ENCODE measurements around the gene GPR37L1.

The GPR37L1 gene

DNA sequence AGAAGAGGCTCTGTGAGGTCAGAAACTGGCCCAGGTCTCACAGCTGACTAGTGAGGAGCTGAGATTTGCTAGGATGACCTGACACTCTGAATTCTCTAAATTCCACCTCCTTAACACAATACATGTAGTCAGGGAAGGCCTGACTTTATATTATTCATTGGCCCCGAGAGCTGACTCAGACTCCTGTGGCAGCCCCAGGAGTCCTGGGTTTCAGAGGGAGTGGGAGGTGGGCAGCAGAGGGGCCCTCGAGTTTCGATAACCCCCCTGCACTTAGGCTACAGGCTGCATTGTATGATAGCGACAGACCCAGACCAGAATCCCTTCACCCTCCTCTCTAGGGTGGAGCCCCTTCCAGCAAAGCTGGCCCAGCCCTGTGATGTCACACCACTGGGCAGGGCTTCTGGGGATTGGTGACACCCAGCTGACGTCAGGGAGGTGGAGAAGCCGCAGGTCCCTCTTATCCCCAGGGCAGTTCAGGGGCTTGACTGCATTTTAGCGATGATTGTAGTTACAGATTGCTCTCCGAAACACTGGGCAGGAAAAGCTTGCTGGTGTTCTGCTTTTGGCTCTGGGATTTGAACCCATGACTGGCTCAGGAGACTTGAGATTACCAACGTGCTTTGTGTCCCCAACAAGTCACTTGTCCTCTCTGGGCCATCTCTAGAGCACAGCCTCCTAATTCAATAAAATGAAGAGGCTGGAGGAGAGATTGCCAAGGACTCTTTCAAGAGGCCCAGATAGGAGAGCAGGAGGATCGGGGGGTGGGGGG, 17.0 kb upstream of the GPR37L1 start:
- Histone ChIP-seq H3K4me2 (ENCODE audit: low read length) (no peak overlapping the region), H3K4me1 (ENCODE audit: control insufficient read depth, low read length) (no peaks in the 10 kb centered on the region), H3K27me3 (ENCODE audit: control insufficient read depth, low read length) (no peaks in the 10 kb centered on the region), H3F3A (ENCODE audit: control insufficient read depth, insufficient read depth) (no peaks in the 10 kb centered on the region), H3K79me2 (ENCODE audit: control insufficient read depth, low read length) (no peaks in the 10 kb centered on the region), H4K20me1 (ENCODE audit: control insufficient read depth, insufficient read depth, low read depth, low read length) (no peaks in the 10 kb centered on the region), H3K27ac (ENCODE audit: low read depth, low read length) (no peak overlapping the region), H3K9me2 (replicated peaks; ENCODE audit: control insufficient read depth, low read length) (no peaks in the 10 kb centered on the region), H3K4me3 (ENCODE audit: low read length) (no peak overlapping the region), H3K9me3 (ENCODE audit: control insufficient read depth, insufficient read depth, low read length) (no peaks in the 10 kb centered on the region), H3K36me3 (ENCODE audit: control insufficient read depth, low read length) (no peaks in the 10 kb centered on the region)
- TF ChIP-seq EZH2phosphoT487 (IDR thresholded peaks at IDR 0.05; ENCODE audit: borderline replicate concordance, low read length): no peak
- no peak for TF ChIP-seq CTCF (IDR thresholded peaks at IDR 0.05; ENCODE audit: low read depth, low read length, poor library complexity, severe bottlenecking)

- no peaks in the 10 kb centered on the region for H3F3A ChIP-seq (ENCODE audit: control insufficient read depth, insufficient read depth)
- no peaks in the 10 kb centered on the region for H3K9me2 ChIP-seq (replicated peaks; ENCODE audit: control insufficient read depth, low read length)
- no peak overlapping the region for H3K27ac ChIP-seq (ENCODE audit: low read depth, low read length)
- no peaks in the 10 kb centered on the region for H3K9me3 ChIP-seq (ENCODE audit: control insufficient read depth, insufficient read depth, low read length)
- no peaks in the 10 kb centered on the region for H3K27me3 ChIP-seq (ENCODE audit: control insufficient read depth, low read length)
- H4K20me1 ChIP-seq (ENCODE audit: control insufficient read depth, insufficient read depth, low read depth, low read length): no peaks in the 10 kb centered on the region
- no peaks in the 10 kb centered on the region for H3K79me2 ChIP-seq (ENCODE audit: control insufficient read depth, low read length)
- H3K4me2 ChIP-seq (ENCODE audit: low read length): no peak overlapping the region
- H3K4me3 ChIP-seq (ENCODE audit: low read length): no peak overlapping the region
- no peak for TF ChIP-seq EZH2phosphoT487 (IDR thresholded peaks at IDR 0.05; ENCODE audit: borderline replicate concordance, low read length)
- TF ChIP-seq CTCF (IDR thresholded peaks at IDR 0.05; ENCODE audit: low read depth, low read length, poor library complexity, severe bottlenecking): no peak
- no peaks in the 10 kb centered on the region for H3K4me1 ChIP-seq (ENCODE audit: control insufficient read depth, low read length)
- no peaks in the 10 kb centered on the region for H3K36me3 ChIP-seq (ENCODE audit: control insufficient read depth, low read length)
Observed at GRCh38 chr1:202106340-202107254, 16.1 kb upstream of the GPR37L1 start.

DNA sequence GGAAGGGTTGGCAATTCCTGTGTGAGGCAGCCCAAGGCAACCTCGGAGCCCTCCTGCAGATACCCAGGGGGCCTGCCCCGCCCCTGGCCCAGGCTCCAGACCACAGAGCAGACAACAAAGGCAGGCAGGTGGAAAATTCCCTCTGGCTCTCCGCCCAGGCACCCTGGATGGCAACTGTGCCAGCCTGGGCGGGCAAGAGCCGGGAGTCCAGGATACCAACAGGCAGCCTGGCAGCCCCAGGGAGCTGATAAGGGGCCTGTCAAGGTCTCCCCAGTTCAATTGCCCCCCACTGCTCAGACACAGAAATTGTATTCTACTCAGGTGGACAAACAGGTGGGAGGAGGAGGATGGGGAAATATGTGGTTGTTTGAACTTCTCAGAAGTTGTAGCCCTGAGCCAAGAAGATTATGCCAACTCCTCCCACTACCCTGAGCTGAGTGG, 15.4 kb upstream of the GPR37L1 start:
- Histone ChIP-seq H4K20me1 (ENCODE audit: control insufficient read depth, insufficient read depth, low read depth, low read length) (no peaks in the 10 kb centered on the region), H3K36me3 (ENCODE audit: control insufficient read depth, low read length) (no peaks in the 10 kb centered on the region), H3K27me3 (ENCODE audit: control insufficient read depth, low read length) (no peaks in the 10 kb centered on the region), H3K27ac (ENCODE audit: low read depth, low read length) (no peak overlapping the region), H3K9me2 (replicated peaks; ENCODE audit: control insufficient read depth, low read length) (no peaks in the 10 kb centered on the region), H3F3A (ENCODE audit: control insufficient read depth, insufficient read depth) (no peaks in the 10 kb centered on the region), H3K79me2 (ENCODE audit: control insufficient read depth, low read length) (no peaks in the 10 kb centered on the region), H3K9me3 (ENCODE audit: control insufficient read depth, insufficient read depth, low read length) (no peaks in the 10 kb centered on the region), H3K4me3 (ENCODE audit: low read length) (no peak overlapping the region), H3K4me2 (ENCODE audit: low read length) (no peak overlapping the region), H3K4me1 (ENCODE audit: control insufficient read depth, low read length) (no peaks in the 10 kb centered on the region)
- no peak for TF ChIP-seq CTCF (IDR thresholded peaks at IDR 0.05; ENCODE audit: low read depth, low read length, poor library complexity, severe bottlenecking)
- TF ChIP-seq EZH2phosphoT487 (IDR thresholded peaks at IDR 0.05; ENCODE audit: borderline replicate concordance, low read length): no peak

Measured in DOHH2 (cell line).